Endodermal cell (in vitro differentiated cells): ENCODE data around the gene PTPRCAP. TPM values are rescaled to one million over a fixed set of nuclear protein-coding genes. Genes with fewer than 3 reads are reported as not detected.

Experiments used
- DNase-seq: peaks from one replicate; pipeline ENCODE4 v3.0.0-alpha.2; 2017
- H3K27ac ChIP-seq: 2 replicates; pipeline ENCODE4 v1.5.1; 2013; ENCODE audit warnings: mild to moderate bottlenecking, low read depth, low read length, moderate library complexity
- H3K27me3 ChIP-seq: 2 replicates; pipeline ENCODE4 v1.6.1; 2013; ENCODE audit warnings: mild to moderate bottlenecking, low read length, moderate library complexity; ENCODE audit not compliant: insufficient read depth, control insufficient read depth, poor library complexity, severe bottlenecking
- H3K36me3 ChIP-seq: 2 replicates; pipeline ENCODE4 v1.7.0; 2013; ENCODE audit warnings: mild to moderate bottlenecking, low read length, moderate library complexity; ENCODE audit not compliant: control insufficient read depth, insufficient read depth
- H3K4me1 ChIP-seq: one replicate; pipeline ENCODE4 v1.7.0; 2013; ENCODE audit warnings: low read length; ENCODE audit not compliant: control insufficient read depth, insufficient read depth
- H3K4me3 ChIP-seq: 2 replicates; pipeline ENCODE4 v1.5.1; 2013; ENCODE audit warnings: mild to moderate bottlenecking, low read length, moderate library complexity
- H3K9ac ChIP-seq: 2 replicates; pipeline ENCODE4 v1.6.1; 2013; ENCODE audit warnings: mild to moderate bottlenecking, low read length, moderate library complexity; ENCODE audit not compliant: poor library complexity, severe bottlenecking; ENCODE audit errors: extremely low read depth
- H3K9me3 ChIP-seq: 2 replicates; pipeline ENCODE4 v1.6.1; 2013; ENCODE audit warnings: mild to moderate bottlenecking, low read length, moderate library complexity; ENCODE audit not compliant: control insufficient read depth
- H3K27ac Mint-ChIP-seq: 2 replicates; pipeline ENCODE4 v1.8.0; 2020; ENCODE audit warnings: mixed read lengths
- H3K27me3 Mint-ChIP-seq: 2 replicates; pipeline ENCODE4 v1.8.0; 2021; ENCODE audit warnings: mild to moderate bottlenecking, mixed read lengths; ENCODE audit not compliant: insufficient read depth
- H3K36me3 Mint-ChIP-seq: 2 replicates; pipeline ENCODE4 v1.8.0; 2020; ENCODE audit warnings: low read depth, mixed read lengths
- H3K4me1 Mint-ChIP-seq: 2 replicates; pipeline ENCODE4 v1.8.0; 2020; ENCODE audit warnings: mixed read lengths
- H3K4me3 Mint-ChIP-seq: 2 replicates; pipeline ENCODE4 v1.8.0; 2020; ENCODE audit warnings: mild to moderate bottlenecking, moderate library complexity, mixed read lengths
- H3K9me3 Mint-ChIP-seq: 2 replicates; pipeline ENCODE4 v1.8.0; 2020; ENCODE audit warnings: mild to moderate bottlenecking, mixed read lengths
- WGBS, 2 experiments: methylation state at CpG; one replicate each; pipeline versions ENCODE4 v1.1.5 to v1.1.7; 2013; ENCODE audit warnings: missing lambda C conversion rate in 2 of 2, mixed read lengths in 1 of 2; ENCODE audit not compliant: insufficient coverage in 1 of 2, insufficient read length in 1 of 2; 5-methylcytosine and 5-hydroxymethylcytosine counted together
- total RNA-seq, 2 donors: library from RNA; stranded (reverse); fragmentation: NEBNext Ultra II Directional in 1 of 2; extraction: Animal tissue kit (Norgen Biotek cat#: 25700) in 1 of 2; gene quantifications; 2 replicates in 1 of 2; 3 replicates in 1 of 2; pipeline ENCODE4 v1.2.1, GENCODE V29; 2021
- TF ChIP-seq, protein P1 (sequence below): fragments of 200-600 bp; sonication (generic); conservative IDR thresholded peaks from 2 replicates; pipeline ENCODE4 v1.5.0; 2021; ENCODE audit warnings: antibody characterized with exemption, mild to moderate bottlenecking

PTPRCAP gene
- total RNA-seq, 2 donors from 2014 or later = 2.1 TPM; not detected in 1

DNA sequence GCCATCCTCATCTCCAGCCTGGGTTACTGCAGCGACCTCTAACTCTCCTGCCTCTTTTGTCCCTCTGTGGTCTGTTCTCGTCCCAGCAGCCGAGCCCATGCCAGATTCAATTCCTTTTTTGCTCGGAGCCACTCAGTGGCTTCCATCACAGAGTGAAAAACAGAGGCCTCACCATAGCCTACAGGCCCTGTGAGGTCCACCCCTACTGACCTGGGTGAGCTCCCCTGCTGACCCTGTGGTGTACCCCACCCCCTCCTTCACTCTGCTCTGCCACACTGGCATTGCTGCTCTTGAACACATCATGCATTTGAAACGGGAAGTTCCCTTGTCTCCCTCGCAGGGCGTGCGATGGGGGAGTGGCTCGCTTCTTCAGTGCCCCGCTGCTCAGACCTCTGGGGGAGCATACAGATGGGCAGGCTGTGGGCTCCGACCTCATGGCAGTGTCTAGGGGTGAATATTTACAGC is 47.4 kb upstream of the PTPRCAP start:
- no peak overlapping the region for H3K27ac ChIP-seq
- no peak overlapping the region for H3K4me3 ChIP-seq
- H3K9ac ChIP-seq = no peak overlapping the region
- H3K4me1 Mint-ChIP-seq = peaks cover 3% of the 10 kb centered on the region
- no peak overlapping the region for H3K27ac Mint-ChIP-seq
- no peak overlapping the region for H3K4me3 Mint-ChIP-seq
- peak; percentile 37 for DNase-seq
- H3K27me3 ChIP-seq = no peaks in the 10 kb centered on the region
- TF ChIP-seq, protein P1, sequence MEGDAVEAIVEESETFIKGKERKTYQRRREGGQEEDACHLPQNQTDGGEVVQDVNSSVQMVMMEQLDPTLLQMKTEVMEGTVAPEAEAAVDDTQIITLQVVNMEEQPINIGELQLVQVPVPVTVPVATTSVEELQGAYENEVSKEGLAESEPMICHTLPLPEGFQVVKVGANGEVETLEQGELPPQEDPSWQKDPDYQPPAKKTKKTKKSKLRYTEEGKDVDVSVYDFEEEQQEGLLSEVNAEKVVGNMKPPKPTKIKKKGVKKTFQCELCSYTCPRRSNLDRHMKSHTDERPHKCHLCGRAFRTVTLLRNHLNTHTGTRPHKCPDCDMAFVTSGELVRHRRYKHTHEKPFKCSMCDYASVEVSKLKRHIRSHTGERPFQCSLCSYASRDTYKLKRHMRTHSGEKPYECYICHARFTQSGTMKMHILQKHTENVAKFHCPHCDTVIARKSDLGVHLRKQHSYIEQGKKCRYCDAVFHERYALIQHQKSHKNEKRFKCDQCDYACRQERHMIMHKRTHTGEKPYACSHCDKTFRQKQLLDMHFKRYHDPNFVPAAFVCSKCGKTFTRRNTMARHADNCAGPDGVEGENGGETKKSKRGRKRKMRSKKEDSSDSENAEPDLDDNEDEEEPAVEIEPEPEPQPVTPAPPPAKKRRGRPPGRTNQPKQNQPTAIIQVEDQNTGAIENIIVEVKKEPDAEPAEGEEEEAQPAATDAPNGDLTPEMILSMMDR = no peak
- peaks cover 14% of the 10 kb centered on the region for H3K36me3 Mint-ChIP-seq
- no peaks in the 10 kb centered on the region for H3K9me3 ChIP-seq
- H3K9me3 Mint-ChIP-seq = peaks cover 3% of the 10 kb centered on the region
- WGBS, 2 experiments = 93 to 94% methylated on average over 4 to 11 of the region's 11 CpGs
- no peaks in the 10 kb centered on the region for H3K36me3 ChIP-seq
- no peaks in the 10 kb centered on the region for H3K4me1 ChIP-seq
- peaks cover 21% of the 10 kb centered on the region for H3K27me3 Mint-ChIP-seq

DNA sequence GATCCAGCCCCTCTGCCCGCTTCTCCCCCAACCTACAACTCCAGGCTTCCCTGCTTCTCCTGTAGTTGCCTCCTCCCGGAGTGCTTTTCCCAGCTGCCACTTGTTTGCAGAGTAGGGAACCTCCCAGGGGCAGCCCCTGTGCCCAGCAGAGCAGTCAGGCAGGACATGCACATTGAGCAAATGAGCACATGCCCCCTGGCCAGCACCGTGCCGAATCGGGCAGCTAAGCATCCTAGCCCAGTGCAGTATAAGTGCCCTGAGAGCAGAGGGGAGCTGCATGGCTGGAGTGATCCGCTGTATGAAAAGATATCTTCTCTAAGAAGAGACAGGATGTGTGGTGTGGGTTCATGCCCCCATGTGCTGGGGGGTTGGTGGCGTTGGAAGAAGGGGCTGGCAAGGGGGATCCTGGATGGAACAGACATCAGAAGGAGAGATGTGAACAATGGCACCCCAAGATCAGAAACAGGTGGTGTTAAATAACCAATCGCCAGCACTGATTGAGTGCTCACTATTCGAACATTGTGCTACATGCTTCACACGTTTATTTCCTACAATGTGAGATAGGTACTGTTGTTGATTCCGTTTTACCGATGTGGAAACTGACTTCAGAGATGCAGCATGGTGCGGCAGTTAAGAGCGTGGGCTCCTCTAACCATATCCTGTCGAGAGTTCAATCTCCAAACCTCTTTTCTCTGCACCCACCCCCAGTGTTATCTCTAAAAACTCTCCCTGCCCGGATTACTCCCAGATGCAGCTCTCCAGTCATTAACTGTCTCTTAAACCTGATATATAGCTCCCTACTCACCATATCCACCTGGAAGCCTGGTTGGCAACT is 46.6 kb upstream of the PTPRCAP start:
- H3K27ac Mint-ChIP-seq = no peak overlapping the region
- DNase-seq = peak; percentile 48

DNA sequence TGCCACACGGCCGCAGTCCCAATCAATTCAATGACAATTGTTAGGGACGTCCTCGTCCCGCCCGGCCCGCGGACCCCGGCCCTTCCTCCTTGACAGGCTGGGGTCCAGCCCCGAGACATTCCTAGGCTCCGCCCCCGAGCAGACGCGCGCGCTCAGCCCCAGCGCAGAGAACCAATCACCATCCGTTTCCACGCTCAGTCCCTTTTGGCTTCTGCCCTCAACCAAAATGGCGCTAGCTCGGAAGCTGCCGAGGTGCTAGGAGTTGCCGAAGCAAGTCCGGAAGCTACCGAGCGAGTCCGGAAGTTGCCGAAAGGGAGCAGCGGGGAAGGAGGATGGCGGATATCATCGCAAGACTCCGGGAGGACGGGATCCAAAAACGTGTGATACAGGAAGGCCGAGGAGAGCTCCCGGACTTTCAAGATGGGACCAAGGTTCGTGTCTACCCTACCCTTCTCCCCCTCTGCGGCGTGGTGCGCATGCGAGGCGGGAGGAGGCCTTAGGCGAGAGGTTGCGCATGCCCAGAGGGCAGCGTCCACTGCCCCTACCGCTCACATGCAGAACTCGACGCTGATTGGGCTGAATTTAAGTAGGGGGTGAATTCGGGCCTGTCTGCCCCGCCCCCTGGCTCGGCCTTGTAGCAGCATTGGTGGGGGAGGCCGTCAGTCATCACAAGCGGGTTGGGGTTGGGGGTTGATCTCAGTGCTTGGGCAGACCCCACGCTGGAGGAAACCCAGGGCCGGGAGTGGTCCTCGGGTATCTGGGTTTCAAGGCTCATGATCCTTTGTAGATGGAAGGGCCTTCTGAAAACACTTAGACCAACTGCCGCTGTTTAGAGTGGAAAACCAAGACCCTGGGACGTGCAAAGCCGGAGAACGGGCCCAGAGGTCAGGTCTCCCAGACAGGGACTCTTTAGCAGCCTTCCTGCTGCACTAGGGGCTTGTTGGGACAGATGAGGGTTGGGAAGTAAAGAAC is 45.6 kb upstream of the PTPRCAP start, which contains the start of gene AIP:
Gene AIP, plus strand, starts transcription at position 200 of the 972 bp plus-strand sequence. Its CDS starts 133 bp downstream, at position 333.
- Mint-ChIP-seq H3K4me1 (peaks cover 3% of the 10 kb centered on the region), H3K27me3 (peaks cover 24% of the 10 kb centered on the region), H3K4me3 (peak within 1 kb of the TSS; percentile 70), H3K27ac (peak within 1 kb of the TSS; percentile 94), H3K9me3 (peaks cover 3% of the 10 kb centered on the region), H3K36me3 (peaks cover 9% of the 10 kb centered on the region)
- H3K27me3 ChIP-seq = no peaks in the 10 kb centered on the region
- H3K36me3 ChIP-seq = no peaks in the 10 kb centered on the region
- no peaks in the 10 kb centered on the region for H3K9me3 ChIP-seq
- peak within 1 kb of the TSS; percentile 50 for H3K27ac ChIP-seq
- no peaks in the 10 kb centered on the region for H3K4me1 ChIP-seq
- TF ChIP-seq, protein P1 = peak; percentile 36
- H3K9ac ChIP-seq = peak within 1 kb of the TSS; percentile 35
- peak; percentile 99 for DNase-seq
- H3K4me3 ChIP-seq = peak within 1 kb of the TSS; percentile 85
- WGBS, 2 experiments = 9 to 16% methylated on average over 33 to 60 of the region's 60 CpGs

More for the DNA sequence above, 46.6 kb upstream of the PTPRCAP start:
- peaks cover 3% of the 10 kb centered on the region for H3K4me1 Mint-ChIP-seq
- Histone ChIP-seq H3K9me3 (no peaks in the 10 kb centered on the region), H3K9ac (no peak overlapping the region), H3K4me3 (peak overlapping the region; percentile 85), H3K27ac (no peak overlapping the region), H3K4me1 (no peaks in the 10 kb centered on the region), H3K27me3 (no peaks in the 10 kb centered on the region), H3K36me3 (no peaks in the 10 kb centered on the region)
- peaks cover 9% of the 10 kb centered on the region for H3K36me3 Mint-ChIP-seq
- 95% methylated on average over 13 to 16 of the region's 16 CpGs for WGBS, 2 experiments
- peaks cover 3% of the 10 kb centered on the region for H3K9me3 Mint-ChIP-seq
- TF ChIP-seq, protein P1 = no peak
- peaks cover 24% of the 10 kb centered on the region for H3K27me3 Mint-ChIP-seq
- peak overlapping the region; percentile 70 for H3K4me3 Mint-ChIP-seq
